PC-3 (cell line): Measurements from ENCODE around the gene ATP6V1G3.

ENCODE experiments used
- EZH2 ChIP-seq: fragments of 300-600 bp; sonication (generic); IDR thresholded peaks from one replicate; pipeline ENCODE4 v1.6.1; 2017; ENCODE audit warnings: antibody characterized with exemption, mild to moderate bottlenecking, low read length; ENCODE audit not compliant: unreplicated experiment
- TF ChIP-seq, protein P1 (sequence below): fragments of 300-600 bp; sonication (generic); conservative IDR thresholded peaks from 2 replicates; pipeline ENCODE4 v1.5.1; 2017; ENCODE audit warnings: antibody characterized with exemption, low read depth, mild to moderate bottlenecking, low read length

DNA sequence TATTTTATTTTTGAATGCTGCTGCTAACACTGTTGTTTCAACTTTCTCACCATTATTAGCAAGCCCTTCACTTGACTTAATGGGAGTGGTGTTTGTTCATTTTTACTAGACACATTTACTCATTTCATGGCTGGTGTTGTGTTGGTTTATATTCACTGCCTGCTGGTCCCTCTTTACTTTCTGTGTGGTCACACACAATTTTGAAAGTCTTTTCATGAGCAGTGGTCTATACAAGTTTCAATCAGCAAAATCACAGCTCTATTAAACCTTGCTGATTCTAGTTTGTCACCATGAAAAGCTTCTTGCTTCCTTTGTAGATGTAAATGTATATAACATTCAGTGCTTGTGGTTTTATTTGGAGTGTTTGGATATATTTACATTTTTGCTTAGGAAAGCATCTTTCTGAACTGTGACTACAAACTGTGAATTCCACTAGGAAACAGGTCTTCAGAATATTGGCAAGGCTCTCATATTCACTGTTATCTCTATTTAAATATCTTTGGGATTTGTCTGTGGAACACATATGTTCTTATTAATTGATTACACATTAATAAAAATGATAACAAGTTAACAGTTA lies 22.8 kb downstream of the ATP6V1G3 start:
- TF ChIP-seq, protein P1, sequence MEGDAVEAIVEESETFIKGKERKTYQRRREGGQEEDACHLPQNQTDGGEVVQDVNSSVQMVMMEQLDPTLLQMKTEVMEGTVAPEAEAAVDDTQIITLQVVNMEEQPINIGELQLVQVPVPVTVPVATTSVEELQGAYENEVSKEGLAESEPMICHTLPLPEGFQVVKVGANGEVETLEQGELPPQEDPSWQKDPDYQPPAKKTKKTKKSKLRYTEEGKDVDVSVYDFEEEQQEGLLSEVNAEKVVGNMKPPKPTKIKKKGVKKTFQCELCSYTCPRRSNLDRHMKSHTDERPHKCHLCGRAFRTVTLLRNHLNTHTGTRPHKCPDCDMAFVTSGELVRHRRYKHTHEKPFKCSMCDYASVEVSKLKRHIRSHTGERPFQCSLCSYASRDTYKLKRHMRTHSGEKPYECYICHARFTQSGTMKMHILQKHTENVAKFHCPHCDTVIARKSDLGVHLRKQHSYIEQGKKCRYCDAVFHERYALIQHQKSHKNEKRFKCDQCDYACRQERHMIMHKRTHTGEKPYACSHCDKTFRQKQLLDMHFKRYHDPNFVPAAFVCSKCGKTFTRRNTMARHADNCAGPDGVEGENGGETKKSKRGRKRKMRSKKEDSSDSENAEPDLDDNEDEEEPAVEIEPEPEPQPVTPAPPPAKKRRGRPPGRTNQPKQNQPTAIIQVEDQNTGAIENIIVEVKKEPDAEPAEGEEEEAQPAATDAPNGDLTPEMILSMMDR = no peak
- no peak for TF ChIP-seq EZH2
